G401.6 (cell line): ENCODE measurements around the gene DENND1C.

Experiments
- FAIRE-seq: peaks from 2 replicates; lab custom pipeline; 2012; peaks lifted over from hg19 to GRCh38; lab: Jason Lieb, UNC

DENND1C gene

GRCh38 chr19:6476896-6477431, 4.6 kb downstream of the DENND1C start:
- FAIRE-seq, result no peak

DNA sequence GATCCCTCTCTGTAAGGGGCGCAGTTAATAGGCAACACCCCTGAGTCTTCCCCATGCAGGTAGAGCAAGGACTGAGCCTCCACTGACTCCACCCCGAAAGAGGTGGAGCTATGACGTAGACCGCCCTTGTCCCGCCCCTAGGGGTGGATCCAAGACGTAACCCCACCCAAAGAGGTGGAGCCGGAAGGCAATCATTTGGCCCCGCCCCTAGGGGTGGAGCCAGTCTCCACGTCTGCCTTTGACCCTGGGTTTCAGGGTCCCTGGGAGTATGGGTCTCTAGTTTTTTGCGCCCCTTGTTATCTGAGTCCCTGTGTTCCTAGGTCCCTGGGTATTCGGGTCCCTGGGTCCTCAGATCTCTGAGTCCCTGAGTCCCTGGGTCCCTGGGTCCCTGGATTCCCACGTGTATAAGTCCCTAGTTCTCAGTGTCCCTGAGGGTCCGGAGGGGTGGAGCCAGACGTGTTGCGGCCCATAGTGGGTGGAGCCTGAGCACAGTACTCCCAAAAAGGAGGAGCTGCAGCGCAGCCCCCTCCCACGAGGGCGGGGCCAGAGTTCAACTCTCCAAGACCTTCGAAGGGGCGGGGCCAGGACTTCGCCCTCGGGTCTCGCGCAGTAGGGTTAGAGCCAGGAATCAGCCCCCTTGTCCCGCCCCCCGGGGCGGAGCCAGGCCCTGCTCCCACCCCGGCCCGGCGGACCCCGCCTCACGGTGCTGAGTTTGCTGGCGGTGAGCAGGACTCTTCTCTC, 5.3 kb downstream of the DENND1C start:
- peak; percentile 98 for FAIRE-seq

DNA sequence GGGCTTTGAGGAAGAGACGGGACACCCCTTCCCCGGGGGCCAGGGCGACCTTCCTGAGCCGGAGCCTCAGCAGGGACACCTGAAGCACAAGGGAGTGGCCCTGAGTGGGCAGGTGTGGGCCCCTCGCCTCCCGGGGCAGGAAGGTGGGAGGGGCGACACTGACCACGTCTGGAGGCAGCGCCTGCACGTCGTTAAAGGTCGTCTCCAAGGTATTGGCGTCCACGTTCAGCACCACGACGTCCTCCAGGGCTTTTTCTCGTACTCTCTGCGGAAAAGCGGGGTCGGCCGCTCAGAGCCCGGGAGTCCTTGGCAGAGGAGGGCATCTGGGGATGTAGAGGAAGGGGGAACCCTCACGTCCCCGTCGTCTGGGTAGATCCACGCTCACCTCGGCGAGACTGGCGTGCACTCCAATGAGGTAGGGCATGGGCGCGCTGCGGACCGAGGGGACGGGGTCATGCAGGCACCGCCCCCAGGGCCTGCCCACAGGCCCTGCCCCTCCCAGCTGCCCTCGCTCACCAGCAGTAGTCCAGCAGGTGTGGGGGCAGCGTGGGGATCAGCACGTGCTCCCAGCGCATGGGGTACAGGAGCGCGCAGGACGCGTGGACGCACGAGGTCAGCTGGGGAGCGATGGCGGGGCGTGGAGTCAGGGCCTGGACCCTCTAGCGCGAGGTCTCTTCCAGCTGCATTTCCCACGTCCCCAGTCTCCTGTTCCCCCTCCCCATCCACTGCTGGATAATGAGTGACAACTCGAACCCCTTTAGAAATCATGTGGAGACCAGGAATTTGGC, 6.1 kb downstream of the DENND1C start:
- FAIRE-seq, result no peak

GRCh38 chr19:6473647-6474046, 7.9 kb downstream of the DENND1C start:
- FAIRE-seq, result no peak

DNA sequence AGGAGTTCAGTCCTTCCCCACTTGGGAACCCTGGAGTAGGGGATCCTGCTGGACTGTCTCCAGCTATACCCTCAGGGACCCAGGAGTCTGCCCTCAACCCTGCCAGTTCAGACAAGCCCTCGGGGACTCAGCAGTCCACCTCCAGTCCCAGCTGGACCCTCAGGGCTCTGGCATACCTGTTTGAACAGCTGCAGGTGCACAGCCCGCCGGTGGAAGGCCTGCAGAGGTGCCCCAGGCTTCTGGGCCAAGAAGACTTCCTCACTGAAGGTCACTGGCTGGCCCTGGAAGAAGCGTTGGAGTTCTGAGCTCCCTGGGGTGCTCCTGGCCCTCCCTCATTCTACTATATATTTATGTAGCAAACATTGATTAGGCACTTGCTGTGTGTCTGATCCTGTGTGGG, 8.9 kb downstream of the DENND1C start:
- FAIRE-seq, result no peak

DNA sequence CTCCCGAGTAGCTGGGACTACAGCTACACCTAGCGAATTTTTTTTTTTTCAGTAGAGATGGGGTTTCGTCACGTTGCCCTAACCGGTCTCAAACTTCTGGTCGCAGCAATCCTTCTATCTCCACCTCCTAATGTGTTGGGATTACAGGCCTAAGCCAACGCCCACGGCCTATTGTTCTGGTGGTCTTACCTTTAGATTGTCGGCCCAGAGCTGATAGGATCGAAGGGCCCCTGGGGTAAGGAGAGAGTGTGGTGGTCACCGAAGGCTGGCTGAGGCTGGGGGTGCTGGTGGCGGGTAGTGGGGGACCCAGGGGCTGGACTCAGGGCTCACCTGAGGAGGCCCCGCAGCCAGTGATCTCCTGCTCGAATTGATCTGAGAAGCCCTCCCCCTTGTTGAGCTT, 10.5 kb downstream of the DENND1C start:
- FAIRE-seq, result no peak

GRCh38 chr19:6470173-6470572, 11.4 kb downstream of the DENND1C start:
- FAIRE-seq, result no peak

DNA sequence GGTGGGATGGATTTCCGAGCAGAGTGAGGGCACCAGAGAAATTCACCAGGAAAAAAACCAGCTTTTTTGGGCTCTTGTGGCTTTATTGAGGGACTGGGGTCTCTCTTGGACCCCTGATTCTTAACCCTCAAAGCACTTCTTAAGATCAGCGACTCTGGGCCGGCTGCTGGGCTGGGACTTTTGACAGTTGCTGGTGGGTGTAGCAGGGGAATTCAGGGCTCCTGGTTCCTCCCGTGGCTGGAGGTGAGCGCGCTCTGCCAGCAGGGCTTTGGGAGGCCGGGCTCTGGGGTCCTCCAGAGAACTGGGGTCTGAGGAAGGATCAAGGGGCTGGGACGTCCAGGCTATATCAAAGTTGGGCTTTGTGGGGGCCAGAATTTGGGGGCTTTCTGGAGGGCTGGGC, 14.2 kb downstream of the DENND1C start:
- FAIRE-seq, result no peak

- no peak for FAIRE-seq
Measured at GRCh38 chr19:6466526-6467248, 14.9 kb downstream of the DENND1C start.

DNA sequence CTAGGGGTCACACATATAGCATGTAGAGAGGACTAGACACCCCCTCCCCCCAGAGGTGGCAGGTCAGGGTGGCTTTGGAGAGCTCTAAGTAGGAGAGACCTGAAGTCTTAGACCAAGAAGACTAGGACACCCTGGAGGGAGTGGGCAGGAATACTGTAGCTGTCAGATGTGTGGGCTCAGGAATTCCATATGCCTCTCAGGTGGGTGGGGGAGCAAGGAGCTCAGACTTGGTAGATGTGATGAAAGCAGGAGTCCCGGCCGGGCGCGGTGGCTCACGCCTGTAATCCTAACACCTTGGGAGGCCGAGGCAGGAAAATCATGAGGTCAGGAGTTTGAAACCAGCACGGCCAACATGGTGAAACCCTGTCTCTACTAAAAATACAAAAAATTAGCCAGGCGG, 15.9 kb downstream of the DENND1C start:
- FAIRE-seq, result no peak

GRCh38 chr19:6465006-6465405, 16.6 kb downstream of the DENND1C start:
- FAIRE-seq, result no peak

DNA sequence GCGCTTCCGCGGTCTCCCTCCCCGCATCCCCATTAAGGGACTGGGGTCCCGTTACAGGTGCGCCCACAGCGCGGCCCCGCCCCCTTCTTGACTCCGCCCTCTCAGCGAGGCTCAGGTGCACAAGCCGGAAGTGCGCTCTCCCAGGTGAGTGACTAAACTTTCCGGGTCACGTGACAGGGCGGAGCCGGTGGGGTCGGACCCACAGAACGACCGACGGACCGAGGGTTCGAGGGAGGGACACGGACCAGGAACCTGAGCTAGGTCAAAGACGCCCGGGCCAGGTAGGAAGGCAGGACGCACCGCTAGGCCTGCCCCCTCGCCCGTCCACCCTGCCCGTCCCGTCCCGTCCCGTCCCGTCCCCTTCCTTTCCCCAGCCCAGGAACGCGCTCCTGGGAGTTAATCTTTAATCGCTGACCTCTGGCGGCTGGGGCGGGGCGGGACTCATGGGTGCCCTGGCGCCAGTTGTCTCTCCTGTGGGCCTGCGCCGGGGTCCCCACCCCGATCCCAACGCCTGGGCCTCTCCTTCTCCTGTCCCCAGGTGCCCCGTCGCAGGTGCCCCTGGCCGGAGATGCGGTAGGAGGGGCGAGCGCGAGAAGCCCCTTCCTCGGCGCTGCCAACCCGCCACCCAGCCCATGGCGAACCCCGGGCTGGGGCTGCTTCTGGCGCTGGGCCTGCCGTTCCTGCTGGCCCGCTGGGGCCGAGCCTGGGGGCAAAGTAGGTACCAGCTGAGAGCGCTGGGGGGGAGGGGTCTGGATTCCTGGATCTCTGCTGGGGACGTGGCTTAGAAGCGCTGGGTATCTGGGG, 17.3 kb downstream of the DENND1C start, which contains the start of gene CRB3:
CRB3 (plus strand) TSS at position 202 of the 804 bp plus-strand sequence; CDS start at position 633, 431 bp downstream.
- FAIRE-seq, result no peak

- peak; percentile 98 for FAIRE-seq
Measured at GRCh38 chr19:6460099-6460884, 21.3 kb downstream of the DENND1C start.

DNA sequence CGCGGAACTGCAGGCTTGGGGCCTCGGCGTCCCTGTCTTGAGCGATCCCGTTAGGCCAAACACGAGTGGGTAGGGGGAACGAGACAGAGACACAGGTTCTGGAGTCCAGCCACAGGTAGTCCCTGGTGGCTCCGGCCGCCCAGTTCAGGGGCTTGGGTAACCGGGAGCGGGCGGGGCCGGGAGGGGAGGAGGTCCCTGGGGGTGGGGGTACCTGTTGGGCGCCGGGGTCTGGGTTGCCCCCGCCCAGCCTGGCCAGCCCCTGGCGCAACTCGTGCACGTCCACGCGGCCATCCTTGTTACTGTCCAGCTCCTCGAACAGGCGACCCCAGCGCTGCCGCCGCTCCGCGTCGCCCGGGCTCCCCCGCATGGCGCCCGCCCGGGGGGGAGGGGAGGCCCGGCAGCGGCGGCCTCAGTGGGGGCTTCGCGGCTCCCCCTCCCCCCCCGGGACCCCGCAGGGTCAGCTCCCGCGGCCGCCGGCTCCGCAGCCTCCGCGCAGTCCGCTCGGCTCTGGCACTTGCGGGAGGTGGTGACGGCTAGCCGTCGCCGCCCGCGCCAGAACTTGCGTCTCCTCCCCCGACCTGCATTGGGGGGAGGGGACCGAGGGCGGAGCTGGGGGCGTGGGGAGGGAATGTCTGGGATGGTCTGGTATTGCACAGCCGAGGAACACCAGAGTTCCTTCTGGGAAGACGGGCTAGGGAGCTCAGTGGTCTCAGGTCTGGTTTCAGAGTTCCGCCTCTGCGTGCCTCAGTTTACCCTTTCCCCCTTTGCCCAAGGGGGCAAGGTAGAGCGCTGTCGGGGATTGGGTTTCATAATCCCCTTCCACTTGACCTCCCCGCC, 22.1 kb downstream of the DENND1C start, which contains the start of gene SLC25A23:
SLC25A23 (minus strand) TSS at position 531 of the 837 bp plus-strand sequence; CDS start at position 367, 164 bp downstream.
- FAIRE-seq, result no peak

DNA sequence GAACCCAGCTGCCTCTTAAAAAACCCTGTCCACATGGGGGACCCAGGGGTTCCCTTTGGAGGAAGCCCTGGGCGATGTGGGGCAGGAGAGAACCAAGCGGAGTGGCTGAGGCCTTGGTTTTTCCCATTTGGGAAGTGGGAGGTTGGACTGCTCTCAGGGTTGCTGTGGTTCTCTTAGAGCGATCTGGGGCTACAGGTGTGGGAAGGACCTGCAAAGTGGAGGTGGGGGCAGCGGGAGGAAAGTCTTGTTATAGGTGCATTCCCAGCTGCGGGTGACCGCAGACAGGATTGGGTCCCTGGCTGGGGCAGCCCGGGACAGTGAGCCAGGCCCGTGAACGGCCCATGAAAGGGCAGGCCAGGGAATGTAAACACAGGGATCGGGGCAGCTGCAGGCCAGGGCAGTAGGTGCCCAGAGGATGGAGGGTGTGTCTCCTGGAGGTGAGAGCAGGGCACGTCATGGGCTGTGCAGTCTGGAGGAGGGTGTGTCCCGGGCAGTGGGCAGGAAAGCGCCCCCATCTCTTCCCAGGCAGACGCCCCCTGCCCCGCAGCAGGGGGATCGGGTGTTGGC, 22.8 kb downstream of the DENND1C start:
- no peak for FAIRE-seq

- no peak for FAIRE-seq
Measured at GRCh38 chr19:6457958-6458694, 23.5 kb downstream of the DENND1C start.

GRCh38 chr19:6455924-6456323, 25.7 kb downstream of the DENND1C start:
- FAIRE-seq, result no peak

- FAIRE-seq, result no peak
Measured at GRCh38 chr19:6453951-6454565, 27.5 kb downstream of the DENND1C start.
